NK-92 (cell line): ENCODE measurements around the gene CTSZ.
"Not testable (repeated sequence)": the region's sequence is repeated elsewhere in the genome, so short reads cannot be mapped to it uniquely, and the experiment has no call there.

Source experiments
- DNase-seq: peaks from one replicate; lab custom pipeline; 2025; ENCODE audit not compliant: unreplicated experiment; lab: John Stamatoyannopoulos, UW

Gene CTSZ

DNA sequence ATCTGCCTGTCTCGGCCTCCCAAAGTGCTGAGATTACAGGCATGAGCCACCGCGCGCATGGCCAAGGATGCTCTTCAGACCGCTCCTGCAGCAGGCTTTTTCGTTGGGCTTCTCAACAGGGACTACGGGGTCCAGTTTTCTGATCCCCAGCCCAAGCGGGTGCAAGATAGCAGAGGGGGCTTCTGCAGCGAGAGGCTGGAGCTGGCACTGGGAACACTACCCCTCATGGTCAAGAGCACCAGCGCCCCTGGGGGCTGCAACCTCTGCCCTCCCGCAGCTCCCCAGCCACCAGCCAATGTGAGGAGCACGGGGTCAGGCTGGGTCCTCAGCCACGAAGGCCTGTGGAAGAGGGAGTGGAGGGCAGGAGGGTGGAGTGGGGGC, 6.0 kb downstream of the CTSZ start:
- DNase-seq = no peak

- DNase-seq = no peak
These were observed 6.7 kb downstream of the CTSZ start for GRCh38 chr20:59000326-59000725.

DNA sequence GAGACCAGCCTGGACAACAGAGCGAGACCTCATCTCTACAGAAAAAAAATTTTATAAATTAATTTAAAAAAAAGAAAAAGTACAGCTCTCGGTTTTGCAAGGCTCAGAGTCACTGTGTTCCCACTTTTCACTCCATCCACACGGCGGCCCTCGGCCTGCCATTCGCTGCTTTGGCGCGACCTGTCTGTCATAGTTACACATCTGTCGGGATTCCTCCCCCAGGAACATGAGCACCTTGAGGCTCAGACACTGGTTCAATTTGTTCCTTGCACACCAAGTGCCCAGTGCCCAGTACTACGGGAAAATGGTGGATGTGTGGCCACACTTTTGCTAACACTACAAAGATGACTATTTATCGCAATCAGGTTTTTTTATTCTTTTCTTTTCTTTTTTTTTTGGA, 8.4 kb downstream of the CTSZ start:
- no peak for DNase-seq

GRCh38 chr20:58997141-58997770, 9.8 kb downstream of the CTSZ start:
- no peak for DNase-seq

DNA sequence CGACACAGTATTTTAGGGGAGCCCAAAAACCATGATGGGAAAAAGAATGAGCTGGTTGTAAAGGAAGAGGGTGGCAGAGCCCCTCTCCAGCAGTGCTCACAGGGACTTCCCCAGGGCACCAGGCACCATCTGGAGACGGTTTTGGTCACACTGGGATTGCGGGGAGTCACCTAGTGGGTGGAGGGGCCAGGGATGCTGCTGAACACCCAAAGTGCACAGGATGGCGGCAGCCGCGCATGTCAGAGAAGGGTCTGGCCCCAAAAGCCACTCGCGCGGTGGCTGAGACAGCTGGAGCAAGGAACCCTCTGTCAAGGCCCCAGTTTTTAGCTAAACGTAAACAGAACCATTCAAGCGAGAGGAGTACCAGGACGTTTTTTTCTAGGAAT, 10.8 kb downstream of the CTSZ start:
- DNase-seq = no peak

DNA sequence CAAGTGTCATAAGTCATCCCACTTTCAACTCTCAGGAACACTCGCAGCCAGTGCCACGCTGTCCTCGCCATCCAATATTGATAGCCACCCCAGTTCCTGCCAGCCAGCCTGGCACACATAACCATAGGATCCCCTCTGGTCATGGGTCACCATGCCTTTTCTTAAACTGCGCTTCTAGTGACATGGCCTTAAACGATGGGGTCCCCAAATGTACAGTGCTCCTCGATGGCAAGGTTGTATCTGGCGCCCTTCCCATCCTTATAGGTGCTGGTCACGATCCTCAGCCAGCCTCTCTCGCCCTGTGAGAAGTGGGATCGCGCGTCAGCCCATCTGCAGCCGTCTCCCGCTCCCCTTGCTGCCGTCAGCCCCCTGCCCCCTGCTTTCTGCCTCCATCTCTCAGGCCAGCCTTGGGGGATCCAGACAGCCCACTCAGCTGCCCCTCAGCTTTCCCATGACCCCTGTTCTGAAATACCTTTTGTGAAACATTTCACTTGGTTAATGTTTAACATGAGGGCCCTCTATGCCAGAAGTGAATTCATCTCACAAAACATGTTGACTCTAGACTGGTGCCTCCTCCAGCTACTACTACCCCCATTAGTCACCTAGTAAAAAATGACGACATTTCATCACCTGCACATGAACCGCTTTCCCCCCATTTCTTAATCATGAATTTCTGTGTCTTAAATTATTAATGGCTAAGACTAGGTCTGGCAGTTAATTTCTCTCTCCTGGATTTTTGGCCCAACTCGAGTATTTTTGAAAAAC, 11.4 kb downstream of the CTSZ start:
- no peak for DNase-seq

DNA sequence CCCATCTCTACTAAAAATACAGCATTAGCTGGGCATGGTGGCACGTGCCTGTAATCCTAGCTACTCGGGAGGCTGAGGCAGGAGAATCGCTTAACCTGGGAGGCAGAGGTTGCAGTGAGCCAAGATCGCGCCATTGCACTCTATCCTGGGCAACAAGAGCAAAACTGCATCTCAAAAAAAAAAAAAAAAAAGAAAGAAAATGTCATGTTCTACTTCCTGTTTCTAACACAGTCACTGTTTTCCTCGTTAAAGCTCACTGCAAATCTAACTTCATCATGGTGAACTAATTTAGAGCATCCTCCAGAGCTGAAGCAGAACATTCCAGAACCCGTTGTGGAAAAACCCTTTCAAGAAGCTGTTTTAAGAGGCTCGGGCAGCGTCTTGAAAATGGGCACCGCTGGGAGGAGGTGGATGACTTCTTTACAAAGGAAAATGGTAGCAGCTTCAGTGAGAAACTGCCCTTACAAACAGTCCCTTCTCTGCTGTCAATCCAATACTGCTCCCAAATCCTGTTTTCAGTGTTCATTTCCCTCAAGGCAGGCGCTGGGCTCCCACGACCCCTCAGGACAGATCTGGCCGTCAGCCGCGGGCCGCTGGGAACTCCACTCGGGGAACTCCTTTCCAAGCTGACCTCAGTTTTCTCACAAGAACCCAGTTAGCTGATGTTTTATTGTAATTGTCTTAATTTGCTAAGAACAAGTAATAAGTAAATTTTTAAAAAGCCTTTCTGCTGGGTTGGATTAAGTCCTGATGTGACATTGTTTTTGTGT, 12.5 kb downstream of the CTSZ start:
- no peak for DNase-seq

DNA sequence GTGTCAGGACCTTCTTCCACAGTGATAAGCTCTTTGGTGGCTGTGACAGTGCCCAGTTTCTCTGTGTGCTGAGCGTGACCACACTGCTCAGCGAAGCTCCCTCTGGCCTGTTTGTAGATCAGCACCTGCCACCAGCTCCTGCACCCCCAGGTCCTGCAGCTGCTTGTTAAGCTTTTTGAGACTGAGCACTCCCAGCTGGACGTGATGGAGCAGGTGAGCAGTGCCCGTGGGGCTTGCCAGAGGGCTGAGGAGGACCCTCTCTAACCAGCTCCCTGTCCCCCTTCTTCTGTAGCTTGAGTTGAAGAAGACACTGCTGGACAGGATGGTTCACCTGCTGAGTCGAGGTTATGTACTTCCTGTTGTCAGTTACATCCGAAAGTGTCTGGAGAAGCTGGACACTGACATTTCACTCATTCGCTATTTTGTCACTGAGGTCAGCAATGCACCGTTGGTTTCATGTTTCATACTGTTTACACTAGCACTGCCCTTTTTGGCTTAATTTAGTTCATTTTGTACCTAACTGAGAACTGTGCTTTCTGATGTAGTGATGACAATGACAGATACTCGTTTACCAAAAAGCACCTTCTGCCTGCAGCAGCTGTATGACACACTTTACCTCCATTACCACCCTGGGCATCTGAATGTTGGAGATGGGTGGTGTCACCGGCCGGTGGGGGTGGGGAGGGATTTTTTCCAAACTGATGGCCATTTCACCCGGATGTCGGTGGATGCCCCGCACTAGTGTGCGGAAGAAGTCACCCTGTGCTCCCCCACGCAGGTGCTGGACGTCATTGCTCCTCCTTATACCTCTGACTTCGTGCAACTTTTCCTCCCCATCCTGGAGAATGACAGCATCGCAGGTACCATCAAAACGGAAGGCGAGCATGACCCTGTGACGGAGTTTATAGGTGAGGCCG, 13.5 kb downstream of the CTSZ start:
- DNase-seq = no peak

DNA sequence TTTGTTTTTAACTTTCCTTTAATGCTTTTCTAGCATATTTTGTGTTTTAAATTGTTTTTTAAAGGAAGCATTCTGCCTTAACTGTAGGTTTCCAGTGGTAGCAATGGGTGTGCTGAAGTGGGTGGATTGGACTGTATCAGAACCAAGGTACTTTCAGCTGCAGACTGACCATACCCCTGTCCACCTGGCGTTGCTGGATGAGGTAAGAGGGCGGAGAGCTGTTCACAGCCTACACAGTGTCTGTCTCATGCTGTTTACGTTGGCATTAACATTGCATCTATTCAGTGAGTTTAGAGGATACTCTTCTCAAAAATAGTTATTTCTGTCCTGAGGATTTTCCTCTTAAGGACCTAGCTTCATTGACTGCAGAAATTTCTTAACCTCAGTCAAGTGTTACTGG, 14.1 kb downstream of the CTSZ start:
- no peak for DNase-seq

DNA sequence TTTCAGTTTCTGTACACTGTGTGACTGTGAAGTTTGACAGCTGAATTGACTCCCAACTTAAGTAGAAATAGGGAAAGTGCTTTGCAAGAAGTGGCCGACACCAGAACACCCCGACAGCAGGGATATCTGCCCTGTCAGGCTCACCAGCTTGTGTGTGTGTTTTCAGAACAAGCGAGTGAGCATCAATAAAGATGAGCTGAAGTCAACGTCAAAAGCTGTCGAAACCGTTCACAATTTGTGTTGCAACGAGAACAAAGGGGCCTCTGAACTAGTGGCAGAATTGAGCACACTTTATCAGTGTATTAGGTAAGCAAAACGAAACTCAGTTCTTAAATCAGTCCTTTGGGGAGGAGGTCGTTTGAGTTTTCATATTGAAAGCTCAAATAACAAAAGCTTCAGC, 15.3 kb downstream of the CTSZ start:
- no peak for DNase-seq

GRCh38 chr20:58990651-58991445, 16.2 kb downstream of the CTSZ start:
- no peak for DNase-seq

- no peak for DNase-seq
These were observed 17.9 kb downstream of the CTSZ start for GRCh38 chr20:58989196-58989595.

GRCh38 chr20:58988565-58988882, 18.5 kb downstream of the CTSZ start:
- no peak for DNase-seq

- DNase-seq = no peak
These were observed 19.1 kb downstream of the CTSZ start for GRCh38 chr20:58987790-58988564.

DNA sequence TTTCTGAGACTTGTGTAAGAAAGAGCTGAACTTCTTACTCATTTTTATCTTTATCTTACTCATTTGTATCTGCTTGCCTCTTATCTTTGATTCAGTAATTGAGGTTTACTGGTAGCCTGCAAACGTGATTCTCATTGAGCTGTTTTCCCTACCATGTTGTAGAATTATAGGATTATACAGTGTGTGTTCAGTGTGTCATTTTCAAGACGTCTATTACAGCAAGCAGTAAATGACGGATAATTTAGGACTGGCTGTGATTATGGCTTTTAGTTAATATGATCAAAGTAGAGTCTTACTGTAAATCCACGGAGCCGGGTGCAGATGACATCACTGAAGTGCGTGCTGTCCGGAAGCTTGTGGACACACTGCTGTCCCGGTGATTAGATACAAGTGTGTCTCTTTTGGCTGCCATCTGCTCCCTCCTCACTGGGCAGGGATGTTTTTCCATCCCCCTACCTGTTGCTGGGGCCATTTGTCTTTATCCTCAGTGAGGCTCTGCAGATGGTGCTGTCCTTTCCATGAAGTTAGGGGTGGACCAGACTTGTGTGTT, 20.0 kb downstream of the CTSZ start:
- DNase-seq = no peak

DNA sequence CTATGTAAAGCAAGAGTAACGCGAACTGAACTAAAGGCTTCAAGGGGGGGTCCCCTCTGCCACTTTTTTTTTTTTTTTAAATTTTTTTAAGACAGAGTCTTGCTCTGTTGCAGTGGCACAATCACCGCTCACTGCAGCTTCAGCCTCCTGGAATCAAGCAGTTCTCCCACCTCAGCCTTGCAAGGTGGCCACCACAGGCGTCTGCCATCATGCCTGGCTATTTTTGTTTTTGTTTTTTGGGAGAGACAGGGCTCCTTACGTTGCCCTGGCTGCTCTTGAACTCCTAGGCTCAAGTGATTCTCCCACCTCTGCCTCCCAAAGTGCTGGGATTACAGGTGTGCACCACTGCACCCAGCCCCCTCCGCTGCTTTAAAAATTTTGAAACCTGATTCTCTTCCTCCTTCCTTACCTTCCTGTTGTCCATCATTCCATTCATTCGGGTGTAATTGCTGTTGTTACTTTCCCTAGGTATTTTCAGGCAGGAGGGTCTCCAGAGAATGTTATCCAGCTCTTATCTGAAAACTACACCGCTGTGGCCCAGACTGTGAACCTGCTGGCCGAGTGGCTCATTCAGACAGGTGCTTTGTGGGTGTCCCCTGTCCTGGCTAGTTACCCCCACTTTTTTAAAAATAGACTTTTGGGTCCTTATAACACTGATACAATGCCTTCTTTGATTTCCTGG, 20.6 kb downstream of the CTSZ start:
- no peak for DNase-seq

DNA sequence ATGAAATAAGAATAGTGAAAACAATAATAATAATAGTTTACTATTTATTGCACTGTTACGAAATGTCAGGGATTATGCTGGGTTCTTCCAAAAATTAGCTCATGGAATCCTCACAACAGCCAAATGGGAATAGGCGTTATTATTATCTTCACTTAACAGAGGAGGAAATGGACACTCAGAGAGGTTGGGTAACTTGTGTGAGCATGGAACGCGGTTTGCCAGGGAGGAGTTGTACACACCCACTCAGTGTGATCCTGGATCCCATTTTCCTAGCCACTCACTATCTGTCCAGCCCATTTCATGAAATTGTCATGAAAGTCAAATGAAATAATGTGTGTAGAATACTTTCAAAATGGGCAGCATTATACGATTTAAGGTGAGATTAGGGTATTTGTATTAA, 21.4 kb downstream of the CTSZ start:
- DNase-seq = no peak

DNA sequence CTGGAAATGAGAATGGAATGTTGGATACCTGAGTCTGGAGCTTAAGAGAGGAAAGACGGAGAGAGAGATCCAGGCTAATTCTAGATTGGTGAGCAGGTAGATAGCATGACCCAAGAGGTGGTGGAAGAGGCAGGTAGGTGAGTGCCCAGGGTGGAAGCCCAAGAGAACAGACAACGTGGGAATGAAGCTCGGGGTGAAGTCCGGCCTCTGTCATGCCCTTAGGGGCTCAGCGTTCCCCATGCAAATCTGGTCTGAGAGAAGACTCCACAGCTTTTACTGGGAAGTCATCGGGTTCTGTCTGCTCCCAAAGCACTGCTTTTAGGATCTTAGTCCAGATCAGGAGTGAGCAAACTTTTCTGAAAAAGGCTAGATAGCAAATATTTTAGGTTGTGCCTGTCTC, 22.4 kb downstream of the CTSZ start:
- no peak for DNase-seq

DNA sequence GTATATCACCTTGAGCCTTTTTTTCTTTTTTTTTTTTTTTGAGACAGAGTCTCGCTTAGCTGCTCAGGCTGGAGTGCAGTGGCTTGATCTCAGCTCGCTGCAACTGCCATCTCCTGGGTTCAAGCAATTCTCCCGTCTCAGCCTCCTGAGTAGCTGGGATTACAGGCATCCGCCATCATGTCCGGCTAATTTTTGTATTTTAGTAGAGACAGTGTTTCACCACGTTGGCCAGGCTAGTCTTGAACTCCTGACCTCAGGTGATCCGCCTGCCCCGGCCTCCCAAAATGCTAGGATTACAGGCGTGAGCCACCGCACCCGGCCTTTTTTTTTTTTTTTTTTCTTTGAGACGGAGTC, 24.0 kb downstream of the CTSZ start:
- not testable (repeated sequence) for DNase-seq
